Fibroblast of skin of right biceps (primary cell): ENCODE data around the gene WHAMM.
"Not testable (repeated sequence)": the region's sequence is repeated elsewhere in the genome, so short reads cannot be mapped to it uniquely, and the experiment has no call there.

Experiments used
- DNase-seq: peaks from one replicate; pipeline ENCODE4 v3.0.0-alpha.2; 2013

WHAMM gene, protein sequence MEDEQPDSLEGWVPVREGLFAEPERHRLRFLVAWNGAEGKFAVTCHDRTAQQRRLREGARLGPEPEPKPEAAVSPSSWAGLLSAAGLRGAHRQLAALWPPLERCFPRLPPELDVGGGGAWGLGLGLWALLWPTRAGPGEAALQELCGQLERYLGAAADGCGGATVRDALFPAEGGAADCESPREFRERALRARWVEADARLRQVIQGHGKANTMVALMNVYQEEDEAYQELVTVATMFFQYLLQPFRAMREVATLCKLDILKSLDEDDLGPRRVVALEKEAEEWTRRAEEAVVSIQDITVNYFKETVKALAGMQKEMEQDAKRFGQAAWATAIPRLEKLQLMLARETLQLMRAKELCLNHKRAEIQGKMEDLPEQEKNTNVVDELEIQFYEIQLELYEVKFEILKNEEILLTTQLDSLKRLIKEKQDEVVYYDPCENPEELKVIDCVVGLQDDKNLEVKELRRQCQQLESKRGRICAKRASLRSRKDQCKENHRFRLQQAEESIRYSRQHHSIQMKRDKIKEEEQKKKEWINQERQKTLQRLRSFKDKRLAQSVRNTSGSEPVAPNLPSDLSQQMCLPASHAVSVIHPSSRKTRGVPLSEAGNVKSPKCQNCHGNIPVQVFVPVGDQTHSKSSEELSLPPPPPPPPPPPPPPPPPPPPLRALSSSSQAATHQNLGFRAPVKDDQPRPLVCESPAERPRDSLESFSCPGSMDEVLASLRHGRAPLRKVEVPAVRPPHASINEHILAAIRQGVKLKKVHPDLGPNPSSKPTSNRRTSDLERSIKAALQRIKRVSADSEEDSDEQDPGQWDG

DNA sequence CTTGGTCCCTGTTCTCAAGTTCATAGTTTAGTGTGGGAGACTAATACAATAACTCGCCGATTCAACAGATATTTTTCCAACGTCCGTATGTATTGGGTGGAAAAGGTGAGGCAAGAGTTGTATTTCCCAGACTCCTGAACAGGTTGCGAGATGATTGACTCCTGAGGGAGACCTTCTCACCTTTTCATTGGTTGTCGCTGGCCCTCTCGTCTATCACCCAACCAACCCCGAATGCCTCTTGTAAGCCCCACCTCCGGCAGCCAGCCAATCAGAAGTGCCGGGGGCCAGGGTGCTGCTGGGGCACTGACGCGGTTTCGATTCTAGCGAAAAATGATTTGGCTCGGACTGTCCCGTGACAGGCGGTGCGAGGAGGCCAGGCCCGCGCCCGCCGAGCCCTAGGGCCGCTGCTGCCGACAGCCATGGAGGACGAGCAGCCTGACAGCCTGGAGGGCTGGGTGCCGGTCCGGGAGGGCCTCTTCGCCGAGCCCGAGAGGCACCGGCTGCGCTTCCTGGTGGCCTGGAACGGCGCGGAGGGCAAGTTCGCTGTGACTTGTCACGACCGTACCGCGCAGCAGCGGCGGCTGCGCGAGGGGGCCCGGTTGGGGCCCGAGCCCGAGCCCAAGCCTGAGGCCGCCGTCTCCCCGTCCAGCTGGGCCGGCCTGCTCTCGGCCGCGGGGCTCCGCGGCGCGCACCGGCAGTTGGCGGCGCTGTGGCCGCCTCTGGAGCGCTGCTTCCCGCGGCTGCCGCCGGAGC, at the start of gene WHAMM:
Gene WHAMM (plus strand): TSS at position 321 of the 753 bp plus-strand sequence. CDS start 99 bp downstream, at position 420.
- peak; percentile 99 for DNase-seq

- no peak for DNase-seq
Observed at GRCh38 chr15:82763361-82764116, 45.9 kb upstream of the WHAMM start.

- DNase-seq: no peak
Observed at GRCh38 chr15:82764117-82764490, 45.3 kb upstream of the WHAMM start.

DNA sequence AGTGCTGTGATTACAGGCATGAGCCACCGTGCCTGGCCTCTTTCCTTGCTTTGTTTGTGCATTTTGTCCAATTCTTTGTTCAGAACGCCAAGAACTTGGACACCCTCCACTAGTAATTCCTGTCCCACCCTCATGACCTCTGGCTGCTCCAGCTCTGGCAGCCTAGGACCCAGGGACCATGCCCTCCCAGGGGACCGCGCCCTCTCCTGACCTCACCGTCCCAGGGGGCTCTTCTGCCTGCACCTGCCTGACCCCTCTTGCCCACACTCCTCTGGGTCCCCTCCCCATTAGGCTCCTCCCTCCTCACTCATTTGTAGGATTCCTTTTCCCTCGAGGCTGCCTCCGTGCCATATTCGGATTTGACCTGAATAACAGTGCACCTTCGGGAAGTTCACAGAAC, 44.7 kb upstream of the WHAMM start:
- DNase-seq: no peak

DNA sequence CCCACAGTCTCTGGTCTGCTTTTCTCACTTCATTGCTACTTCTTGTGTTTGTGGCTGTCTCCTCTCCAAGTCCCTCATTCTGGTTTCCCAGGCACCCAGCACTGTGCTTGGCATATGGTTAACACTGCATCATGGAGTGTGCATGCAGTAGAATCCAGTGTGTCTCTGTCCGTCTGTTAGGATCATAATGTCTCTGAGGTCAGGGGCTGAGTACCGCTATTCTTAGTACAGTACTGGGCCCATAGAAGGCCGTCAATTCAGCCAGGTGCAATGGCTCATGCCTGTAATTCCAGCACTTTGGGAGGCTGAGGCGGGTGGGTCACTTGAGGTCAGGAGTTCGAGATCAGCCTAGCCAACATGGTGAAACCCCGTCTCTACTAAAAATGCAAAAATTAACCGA, 43.2 kb upstream of the WHAMM start:
- DNase-seq: not testable (repeated sequence)

DNA sequence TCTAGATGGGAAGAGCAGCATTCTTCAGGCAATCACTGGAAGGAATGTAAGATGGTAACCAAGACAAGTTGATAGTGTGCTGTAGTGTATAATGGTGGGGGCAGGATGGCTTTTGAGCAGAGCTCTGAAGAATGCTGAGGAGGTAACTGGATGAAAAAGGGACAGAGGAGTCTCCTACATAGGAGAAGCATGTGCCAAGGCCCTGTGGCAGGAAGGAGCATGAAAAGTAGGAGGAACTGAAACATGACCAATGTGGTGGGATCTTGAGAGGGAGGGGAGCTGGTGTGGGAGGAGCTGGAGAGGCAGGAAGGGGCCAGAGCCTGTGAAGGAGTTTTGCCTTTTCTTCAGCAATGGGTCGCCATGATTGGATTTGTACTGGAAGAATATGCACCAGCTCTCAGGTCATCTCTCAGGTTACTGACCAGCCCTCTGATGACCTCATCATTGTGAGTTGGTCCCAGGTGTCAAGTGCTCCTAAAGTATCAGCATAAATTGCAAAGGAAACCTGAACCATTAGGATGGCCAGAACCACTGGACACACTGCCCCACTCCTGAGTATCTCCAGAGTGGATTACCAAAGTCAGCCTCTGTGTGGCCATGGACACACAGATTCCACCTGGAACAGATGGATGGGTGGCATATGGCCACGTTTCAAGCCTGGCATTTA, 42.1 kb upstream of the WHAMM start:
- no peak for DNase-seq

DNA sequence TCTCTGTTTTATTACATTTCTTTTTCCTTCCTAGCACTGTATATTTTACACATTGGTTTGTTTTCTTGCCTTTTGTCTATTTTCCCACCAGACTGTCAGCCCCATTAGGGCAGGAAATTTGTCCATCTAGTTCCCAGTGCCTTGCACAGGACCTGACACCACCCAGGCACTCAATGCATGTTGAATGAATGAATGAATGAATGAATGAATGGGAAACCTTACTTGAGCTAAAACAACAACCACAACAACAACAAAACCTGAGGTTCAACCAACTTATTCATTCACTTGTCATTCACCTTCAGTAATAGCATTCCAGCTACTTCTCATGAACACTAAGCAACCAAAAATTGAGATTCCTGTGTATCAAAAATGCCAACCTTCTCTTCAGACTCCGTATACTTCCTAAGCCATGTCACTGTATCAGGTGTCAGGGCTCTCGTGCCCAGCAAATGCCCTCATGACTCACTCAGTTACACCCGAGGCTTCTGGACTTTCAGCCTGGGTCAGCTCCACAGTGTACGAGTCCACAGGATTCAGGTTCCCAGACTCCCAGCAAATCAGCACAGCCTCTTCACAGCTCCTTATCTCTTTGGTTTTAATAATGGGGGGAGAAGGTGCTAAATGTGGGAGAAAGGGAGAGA, 40.9 kb upstream of the WHAMM start:
- no peak for DNase-seq

DNA sequence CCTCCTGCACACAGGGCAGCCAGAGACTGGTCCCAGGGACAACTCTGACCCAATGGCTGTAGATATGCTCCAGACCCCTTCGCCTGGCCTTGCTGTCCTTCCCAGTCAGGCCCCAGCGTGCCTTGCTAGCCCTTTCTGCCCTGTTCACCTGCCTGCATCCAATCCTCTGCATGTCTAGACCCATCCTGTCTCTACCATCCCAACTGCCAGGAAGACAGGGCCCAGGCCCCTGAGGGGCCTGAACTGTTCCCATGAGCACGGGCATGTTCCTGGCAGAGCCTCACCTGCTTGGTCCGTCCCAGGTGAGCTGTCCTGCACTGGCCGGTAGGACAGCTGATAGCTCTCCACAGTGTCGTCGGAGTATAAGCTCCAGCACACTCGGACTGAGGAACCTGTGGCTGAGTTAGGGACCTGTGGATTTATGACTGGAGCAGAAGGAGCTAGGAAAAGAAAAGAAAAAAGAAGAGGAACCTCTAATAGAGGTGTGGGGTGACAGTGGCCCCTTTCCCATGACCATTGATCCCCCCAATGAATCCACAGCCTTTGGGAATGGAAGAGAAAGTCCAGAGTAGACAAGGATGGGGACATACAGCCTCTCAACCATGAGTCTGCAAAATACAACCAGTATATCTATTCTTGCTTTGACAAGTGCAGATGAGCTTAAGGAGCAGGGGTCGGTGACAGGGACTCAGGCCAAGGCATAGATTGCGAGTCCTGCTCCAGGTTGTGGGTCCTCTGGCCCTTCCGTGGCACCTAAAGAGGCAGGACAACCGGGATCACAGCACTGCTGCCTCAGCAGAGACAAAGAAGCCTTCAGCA, 37.4 kb upstream of the WHAMM start:
- DNase-seq: no peak

- DNase-seq: no peak
Observed at GRCh38 chr15:82774496-82774895, 34.9 kb upstream of the WHAMM start.

GRCh38 chr15:82778755-82779154, 30.7 kb upstream of the WHAMM start:
- no peak for DNase-seq

- DNase-seq: no peak
Observed at GRCh38 chr15:82781349-82781748, 28.1 kb upstream of the WHAMM start.

GRCh38 chr15:82788496-82788895, 20.9 kb upstream of the WHAMM start:
- no peak for DNase-seq

DNA sequence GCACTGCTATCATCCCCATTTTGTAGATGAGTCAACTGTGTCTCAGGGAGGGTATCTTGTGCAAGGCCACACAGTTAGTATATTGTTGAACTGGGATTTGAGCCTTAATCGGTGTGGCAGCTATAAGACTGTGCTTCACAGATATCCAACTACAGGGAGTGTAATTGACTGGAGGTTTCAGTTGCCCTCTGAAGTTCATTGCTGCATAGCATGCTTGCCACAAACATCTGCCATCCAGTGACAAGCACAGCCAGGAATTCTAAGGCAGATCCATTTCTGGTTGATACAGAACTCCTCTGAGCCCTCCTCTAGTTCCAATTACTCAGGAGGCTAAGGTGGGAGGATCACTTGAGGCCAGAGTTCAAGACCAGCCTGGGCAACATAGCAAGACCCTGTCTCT, 19.9 kb upstream of the WHAMM start:
- no peak for DNase-seq

- no peak for DNase-seq
Observed at GRCh38 chr15:82790321-82790720, 19.1 kb upstream of the WHAMM start.

DNA sequence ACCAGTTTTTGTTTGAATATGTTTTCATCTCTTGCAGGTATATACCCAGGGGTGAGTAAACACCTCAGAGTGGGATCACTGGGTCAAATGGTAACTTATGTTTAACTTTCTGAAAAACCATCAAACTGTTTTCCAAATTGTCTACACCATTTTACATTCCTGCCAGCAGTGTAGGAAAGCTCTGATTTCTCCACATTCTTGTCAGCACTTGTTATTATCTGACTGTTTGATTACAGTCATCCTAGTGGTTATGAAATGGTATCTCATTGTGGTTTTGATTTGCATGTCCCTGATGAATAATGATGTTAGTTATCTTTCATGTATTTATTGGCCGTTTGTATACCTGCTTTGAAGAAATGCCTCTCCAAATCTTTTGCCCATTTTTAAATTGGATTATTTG, 17.4 kb upstream of the WHAMM start:
- no peak for DNase-seq

- DNase-seq: no peak
Observed at GRCh38 chr15:82793737-82794136, 15.7 kb upstream of the WHAMM start.

GRCh38 chr15:82798104-82798503, 11.3 kb upstream of the WHAMM start:
- no peak for DNase-seq

- DNase-seq: no peak
Observed at GRCh38 chr15:82798531-82799166, 10.8 kb upstream of the WHAMM start.

DNA sequence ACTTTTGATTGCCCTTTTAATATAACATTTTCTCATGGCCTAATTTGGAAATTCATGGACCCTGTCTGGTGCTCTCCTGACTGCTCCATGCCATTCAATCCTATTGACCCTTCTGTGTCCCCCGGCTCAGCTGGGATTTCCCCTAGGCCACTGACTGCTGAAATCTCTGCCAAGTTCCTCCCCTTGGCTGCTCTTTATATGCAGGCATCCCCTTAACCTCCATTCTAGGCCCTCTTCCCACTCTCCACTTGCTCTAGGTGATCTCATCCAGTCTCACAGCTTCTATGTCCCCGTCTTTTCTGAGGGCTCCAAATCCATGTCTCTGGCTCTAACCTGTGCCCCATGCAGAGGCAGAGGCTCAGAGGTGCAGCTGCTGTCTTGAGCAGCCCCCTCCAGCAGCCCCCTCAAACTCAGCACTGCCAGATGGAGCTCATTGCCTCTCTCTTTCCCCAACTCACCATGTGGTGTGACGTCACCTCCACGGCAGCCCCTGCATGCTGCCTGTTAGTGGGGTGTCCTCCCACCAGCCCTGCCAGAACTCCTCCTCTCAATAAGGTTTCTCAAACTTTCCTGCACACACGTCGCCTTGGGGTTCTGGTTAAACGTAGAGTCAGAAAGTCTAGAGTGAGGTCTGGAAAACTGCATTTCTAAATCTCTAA, 10.1 kb upstream of the WHAMM start:
- DNase-seq: no peak

DNA sequence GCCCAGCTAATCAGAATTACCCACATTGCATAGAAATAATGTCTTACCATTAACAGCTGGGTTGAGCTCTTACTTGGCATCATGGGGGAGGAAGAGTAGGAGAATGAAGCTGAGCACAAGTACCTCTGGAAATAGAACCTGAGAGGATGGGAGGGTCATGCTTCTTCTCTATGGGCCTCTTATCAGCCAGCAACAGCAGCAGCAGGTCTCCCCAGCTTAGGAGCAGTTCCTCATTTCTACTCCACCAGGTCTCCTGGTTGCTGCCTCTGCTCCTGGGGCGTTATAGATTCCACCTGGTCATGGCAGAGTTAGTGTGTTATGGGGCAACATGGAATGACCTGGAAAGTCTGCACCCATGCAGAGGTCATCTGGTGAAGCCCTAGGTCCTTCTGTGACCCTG, 6.9 kb upstream of the WHAMM start:
- no peak for DNase-seq
